Nucleus accumbens (tissue), 56 donors: ENCODE measurements around the gene AQP5.
A peak's percentile ranks its signal among the peaks of the same experiment; 100 is the strongest.

Experiments used
- DNase-seq, 56 donors: peaks; one replicate each; lab custom pipeline; 2025; lab: John Stamatoyannopoulos, UW

The AQP5 gene

GRCh38 chr12:49961993-49962764, 507 bp downstream of the AQP5 start:
- DNase-seq, result no peak

DNA sequence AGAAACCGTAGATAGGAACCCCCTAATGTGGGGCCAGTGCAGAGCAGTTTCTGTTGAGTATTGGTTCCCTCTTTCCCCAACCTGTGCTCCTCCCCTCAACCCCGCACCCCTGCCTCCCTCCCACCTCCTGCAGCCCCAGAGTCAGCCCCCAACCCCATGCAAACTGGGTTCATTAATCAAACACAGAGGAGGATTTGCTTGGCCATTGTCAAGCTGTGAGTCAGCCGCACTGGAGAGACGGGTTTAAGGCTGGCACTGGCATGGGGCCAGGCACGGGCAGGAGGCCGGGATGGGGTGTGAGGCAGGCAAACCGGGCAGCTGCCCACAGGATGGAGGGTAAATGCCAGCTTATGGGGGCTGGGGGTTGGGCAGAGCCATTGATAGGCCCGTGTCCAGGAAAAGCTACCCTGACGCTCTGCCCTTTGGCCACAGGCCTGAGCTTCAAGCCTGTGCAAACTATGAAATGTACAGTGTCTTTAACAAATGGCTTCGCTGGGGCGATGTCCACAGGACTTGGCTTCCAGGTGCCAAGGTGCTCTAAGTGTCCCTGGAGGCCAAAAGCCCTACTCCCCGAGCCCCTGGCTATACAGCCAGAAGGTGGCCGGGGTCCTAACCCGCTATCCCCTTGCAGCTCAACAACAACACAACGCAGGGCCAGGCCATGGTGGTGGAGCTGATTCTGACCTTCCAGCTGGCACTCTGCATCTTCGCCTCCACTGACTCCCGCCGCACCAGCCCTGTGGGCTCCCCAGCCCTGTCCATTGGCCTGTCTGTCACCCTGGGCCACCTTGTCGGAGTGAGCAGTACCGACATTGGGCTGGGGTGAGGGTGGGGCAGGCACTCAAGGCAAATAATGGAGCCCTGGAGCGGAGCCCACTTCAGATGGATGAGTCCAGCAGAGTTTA, 1.4 kb downstream of the AQP5 start:
- DNase-seq, result peak in 26 of 56 donors; percentile 13 to 82 (median 36)

DNA sequence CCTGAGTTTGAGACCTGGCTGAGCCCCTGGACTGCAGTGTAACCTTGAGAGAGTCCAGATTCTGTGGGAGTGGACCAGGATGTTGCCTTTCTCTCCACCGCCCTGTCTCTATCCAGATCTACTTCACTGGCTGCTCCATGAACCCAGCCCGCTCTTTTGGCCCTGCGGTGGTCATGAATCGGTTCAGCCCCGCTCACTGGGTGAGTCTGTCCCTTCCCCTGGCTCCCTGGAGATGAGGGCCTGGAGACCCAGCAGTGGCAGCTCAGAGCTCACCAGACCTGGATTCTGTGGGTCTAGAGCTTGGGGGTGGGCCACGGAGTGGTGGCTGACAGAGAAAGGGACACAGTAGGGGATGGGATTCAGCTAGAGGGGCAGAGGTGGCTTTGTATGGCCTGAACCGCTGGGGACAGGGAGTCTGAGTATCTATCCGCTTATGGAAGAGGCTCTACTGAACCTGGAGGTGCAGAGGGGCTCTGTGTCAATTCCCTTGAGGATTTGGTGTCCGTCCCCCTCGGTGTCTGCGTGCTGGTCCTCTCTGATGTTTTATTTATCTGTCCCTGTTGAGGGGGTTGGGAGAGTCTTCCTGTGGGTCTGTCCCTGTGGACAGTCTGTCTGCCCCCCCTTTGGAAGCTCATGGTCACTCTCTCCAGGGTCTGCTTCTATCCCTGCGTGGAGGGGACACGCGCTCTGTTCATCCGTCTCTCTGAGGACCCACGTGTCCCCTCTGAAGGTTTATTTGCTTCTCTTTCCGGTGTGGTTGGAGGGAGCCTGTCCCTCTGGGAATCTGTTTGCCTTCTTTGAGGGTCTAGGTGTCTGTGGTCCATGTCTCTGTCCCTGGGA, 2.5 kb downstream of the AQP5 start:
- DNase-seq, result no peak

DNA sequence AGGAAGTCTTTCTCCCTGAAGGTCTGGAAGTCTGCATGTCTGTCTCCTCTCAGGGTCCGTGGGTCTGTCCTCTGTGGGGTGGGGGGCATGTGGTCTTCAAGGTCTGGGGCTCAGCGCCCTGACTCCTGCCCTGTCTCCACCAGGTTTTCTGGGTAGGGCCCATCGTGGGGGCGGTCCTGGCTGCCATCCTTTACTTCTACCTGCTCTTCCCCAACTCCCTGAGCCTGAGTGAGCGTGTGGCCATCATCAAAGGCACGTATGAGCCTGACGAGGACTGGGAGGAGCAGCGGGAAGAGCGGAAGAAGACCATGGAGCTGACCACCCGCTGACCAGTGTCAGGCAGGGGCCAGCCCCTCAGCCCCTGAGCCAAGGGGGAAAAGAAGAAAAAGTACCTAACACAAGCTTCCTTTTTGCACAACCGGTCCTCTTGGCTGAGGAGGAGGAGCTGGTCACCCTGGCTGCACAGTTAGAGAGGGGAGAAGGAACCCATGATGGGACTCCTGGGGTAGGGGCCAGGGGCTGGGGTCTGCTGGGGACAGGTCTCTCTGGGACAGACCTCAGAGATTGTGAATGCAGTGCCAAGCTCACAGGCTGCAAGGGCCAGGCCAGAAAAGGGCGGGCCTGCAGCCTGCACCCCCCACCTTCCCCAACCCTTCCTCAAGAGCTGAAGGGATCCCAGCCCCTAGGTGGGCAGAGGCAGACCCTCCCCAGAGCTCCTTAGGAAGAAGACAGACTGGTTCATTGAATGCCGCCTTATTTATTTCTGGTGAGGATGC, 3.4 kb downstream of the AQP5 start:
- no peak for DNase-seq

DNA sequence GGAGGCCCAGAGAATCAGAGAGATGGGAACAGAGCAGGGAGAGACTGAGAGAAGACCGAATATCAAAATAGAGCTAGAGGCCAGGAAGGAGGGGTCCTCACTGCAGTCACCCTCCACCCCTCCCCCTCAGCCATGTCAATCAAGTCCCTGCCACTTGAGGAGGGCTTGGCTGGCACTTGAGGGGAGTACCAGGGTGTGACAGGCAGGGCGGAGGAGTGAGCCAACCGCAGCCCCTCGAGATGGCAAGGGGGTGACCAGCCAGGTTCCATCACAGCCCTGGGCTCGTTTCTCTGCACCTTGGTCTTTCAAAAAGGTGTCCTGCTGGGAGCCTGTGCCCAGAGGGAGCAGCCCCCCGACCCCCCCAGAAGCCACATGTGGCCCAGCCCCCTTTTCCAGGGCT, 4.2 kb downstream of the AQP5 start:
- DNase-seq, result no peak

DNA sequence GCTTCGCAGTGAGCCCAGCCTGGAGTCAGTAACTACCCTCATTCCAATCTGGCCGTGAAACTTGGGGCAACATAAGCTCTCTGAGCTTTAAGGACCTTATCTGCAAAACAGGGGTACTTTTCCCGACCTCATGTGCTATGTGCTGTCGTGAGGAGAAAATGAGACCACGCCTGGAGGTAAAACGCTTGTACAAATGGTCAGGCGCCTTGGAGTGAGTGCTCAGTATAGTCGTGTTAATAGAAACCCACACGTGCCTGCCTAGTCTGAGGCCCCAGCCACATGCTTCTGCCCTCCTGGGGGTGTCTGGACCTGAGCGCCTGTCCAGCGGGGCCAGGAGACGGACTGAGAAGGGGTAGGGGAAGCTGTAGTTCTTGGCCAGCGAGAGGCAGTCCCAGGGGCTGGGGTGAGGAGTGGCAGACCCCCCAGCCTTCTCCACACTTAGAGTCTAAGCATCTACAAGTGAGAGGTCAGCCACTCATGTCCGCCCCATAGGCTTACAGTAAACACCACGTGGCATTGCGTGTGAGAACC, 4.9 kb downstream of the AQP5 start:
- DNase-seq, result no peak

DNA sequence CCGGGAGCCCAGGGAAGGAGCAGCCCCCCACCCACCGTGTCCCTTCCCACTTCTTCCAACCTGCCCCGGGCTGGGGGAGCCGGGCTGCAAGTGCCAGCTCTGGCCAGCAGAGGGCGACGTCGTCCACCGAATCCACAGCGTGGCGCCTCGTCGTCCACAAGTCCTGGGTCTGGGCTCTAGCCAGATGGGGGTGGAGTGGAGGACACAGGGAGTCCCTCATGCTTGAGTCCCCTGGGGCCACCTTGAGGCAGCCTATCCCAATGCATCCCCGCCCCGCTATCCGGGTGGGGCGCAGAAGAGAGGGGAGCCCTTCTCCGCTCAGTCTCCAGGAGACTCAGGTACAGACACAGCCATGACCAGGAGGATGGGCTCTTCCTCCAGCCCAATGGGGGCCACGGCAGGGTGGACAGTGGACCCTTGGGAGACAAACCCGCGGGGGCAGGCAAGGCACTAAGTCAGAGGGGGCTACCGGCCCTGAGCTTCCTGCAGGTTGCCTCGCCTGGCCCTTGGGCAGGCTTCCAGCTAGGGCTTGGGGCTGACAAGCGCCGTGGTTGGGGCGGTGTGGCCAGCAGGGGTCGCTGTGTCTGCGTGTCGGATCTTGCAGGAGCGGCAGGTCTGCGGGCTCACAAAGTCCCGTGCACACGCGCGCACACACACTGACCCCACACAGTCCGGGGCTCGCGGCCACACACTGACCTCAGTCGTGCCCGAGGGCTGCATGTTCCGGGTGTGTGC, 5.5 kb downstream of the AQP5 start:
- peak in 55 of 56 donors; percentile 38 to 98 (median 89) for DNase-seq

DNA sequence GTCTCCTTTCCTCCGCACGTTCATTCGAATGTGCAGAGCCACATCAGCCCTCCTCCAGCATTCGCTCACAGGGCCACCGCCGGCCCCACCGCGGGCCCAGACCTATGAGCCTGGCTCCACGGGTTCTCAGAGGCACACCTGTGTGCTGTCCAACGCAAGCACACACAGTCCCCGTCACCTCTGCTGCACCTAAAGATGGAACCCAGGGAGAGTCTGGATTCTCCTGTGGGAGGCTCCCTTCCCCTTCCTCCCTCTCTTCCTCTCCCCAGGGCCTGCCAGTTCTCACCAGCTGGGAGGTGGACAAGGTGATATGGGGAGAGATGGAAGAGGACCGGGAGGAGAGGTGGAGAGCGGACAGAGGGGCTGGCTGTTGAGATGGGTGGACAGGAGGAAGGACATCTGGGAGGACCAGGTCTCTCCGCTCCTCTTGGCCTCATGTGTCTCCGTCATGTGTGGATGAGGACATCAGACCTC, 6.1 kb downstream of the AQP5 start:
- DNase-seq, result no peak

DNA sequence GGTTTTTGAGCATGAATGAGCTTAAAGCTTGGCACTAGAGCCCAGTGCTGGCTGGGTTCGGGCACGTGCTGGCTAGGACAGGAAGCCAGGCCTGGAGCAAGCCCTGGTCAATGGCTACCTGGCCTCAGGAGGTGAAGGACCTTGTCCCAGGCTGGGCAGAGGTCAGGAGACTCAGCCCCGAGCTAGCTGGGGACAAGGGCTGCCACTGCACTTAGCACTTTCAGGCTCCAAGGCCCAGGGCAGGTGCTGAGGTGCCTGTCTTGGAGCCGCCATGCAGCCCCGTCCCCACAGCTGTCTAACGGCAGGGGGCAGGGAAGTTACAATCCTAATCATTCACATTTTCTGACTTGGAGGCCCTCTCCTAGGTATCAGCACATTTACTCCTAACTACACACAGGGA, 6.8 kb downstream of the AQP5 start:
- DNase-seq, result no peak

DNA sequence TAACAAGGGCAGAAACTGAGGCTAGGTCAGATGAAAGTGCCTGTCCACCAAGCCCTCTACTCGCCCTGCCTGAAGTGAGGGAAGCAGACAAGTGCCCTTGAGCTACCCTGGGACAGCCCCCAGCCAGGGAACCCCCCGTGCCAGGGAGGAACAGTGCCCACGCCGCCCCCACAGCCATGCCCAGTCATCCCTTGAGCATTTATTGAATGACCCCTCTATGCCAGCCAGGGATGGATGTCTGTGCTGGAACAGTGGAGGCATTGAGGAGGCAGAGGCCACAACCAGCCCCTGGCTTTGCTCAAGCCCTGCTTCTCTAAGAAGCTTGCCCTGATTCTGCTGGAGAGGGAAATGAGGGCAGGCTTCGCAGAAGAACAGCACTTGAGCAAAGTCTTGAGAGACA, 7.4 kb downstream of the AQP5 start:
- DNase-seq, result peak in 52 of 56 donors; percentile 14 to 84 (median 55)

GRCh38 chr12:49969651-49970429, 8.2 kb downstream of the AQP5 start:
- peak in 4 of 56 donors; percentile 26 to 37 (median 34) for DNase-seq

GRCh38 chr12:49970658-49971057, 9.0 kb downstream of the AQP5 start:
- no peak for DNase-seq

- DNase-seq, result no peak
These were observed 9.5 kb downstream of the AQP5 start for GRCh38 chr12:49971141-49971540.

DNA sequence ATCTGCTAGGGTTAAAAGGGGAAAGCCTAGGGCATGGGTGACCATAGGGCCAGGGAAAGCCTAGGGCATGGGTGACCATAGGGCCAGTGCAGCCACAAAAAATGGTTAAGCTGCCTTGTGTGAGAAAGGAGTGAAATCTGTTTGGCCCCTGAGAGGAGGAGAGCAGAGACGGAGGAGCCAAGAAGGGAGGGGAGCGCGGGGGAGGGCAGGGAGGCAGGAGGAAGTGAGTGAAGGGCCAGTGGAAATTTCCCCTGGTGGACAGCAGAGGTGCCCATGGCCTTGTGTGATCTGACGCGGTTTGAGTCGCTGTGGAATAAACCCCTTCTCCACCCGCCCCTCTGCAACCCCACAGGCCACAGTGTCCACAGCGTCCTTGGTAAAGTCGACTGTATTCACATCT, 10.5 kb downstream of the AQP5 start:
- DNase-seq, result peak in 3 of 56 donors; percentile 18 to 35 (median 18)

- DNase-seq, result no peak
These were observed 11.1 kb downstream of the AQP5 start, which contains the start of gene AQP6 for GRCh38 chr12:49972641-49973360. Gene AQP6 (plus strand): TSS chr12:49972947. CDS start chr12:49973174, 227 bp downstream.

DNA sequence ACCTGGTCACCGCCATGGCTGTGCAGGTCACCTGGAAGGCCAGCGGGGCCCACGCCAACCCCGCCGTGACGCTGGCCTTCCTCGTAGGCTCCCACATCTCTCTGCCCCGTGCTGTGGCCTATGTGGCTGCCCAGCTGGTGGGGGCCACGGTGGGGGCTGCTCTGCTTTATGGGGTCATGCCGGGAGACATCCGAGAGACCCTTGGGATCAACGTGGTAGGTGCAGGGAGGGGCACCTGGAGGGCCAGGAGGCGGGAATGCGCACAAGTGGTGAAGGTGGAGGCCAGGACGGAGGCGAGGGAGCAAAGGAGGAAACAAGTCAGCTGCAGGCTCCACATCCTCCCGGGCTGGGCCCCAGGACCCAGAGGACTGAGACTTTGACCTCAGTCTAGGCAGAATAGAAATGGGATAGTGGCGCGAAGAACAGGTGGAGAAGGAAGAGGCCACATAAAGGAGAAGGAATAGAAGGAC, 11.7 kb downstream of the AQP5 start:
- DNase-seq, result no peak

GRCh38 chr12:49974231-49974675, 12.6 kb downstream of the AQP5 start:
- DNase-seq, result peak in 53 of 56 donors; percentile 21 to 88 (median 69)
